ENCODE data around the gene CDH16.
"Not testable (repeated sequence)": the region's sequence is repeated elsewhere in the genome, so short reads cannot be mapped to it uniquely, and the experiment has no call there.

CDH16 gene

DNA sequence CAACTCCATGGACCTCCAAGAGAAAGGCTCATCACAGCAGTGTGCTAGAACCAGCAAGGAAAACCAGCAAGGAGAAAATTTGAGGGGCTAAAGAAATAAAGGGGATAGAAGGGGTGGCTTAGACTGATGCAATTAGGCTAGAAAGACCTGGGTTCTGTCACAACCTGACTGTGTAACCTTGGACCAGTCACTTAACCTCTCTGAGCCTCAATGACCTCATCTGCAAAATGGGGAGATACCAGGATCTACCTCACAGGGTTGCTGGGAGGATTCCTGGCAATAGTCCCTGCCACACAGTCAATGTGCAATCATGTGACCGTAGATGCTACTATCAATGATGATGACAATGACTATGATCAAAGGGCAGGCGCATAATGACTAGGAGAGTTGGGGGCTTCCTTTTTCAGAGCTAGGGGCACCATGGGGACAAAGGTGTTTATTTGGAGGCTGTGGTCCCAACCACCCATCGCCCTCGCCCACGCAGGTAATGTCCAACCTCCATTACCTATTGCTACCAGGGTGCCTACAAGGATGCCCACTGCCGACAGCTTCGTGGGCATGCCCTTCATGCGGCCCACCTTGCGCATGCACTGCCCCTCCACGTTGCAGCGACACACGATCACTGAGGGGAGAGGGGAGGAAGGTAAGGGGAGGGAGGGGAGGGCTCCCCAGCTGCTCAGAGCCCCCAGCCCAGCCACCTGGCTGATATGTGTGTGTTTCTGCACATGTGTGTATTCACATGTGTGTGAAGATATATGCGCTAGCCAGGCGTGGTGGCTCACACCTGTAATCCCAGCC lies 9.7 kb downstream of the CDH16 start:
- no peak for DNase-seq (ENCODE audit: low read depth in 2 of 2)

DNA sequence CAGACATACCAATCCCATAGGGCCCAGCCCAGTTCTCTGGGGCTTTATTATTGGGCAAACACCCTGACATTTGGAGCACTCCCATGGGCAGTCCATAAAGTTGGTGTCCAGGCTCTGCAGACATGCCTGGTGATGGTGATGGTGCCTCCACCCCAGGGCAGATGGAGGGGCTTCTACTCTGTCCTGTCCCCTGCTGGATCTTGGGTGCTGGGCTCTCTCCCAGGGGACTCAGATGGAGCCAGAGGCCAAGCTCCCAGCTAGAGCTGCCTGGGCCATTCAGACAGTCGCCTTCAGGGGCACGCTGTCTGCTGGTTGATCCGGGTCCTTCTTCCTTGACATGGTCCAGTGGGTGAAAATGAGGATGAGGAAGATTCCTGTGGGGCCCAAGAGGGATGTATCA lies 10.6 kb downstream of the CDH16 start:
- DNase-seq (ENCODE audit: low read depth in 2 of 2), result no peak

DNA sequence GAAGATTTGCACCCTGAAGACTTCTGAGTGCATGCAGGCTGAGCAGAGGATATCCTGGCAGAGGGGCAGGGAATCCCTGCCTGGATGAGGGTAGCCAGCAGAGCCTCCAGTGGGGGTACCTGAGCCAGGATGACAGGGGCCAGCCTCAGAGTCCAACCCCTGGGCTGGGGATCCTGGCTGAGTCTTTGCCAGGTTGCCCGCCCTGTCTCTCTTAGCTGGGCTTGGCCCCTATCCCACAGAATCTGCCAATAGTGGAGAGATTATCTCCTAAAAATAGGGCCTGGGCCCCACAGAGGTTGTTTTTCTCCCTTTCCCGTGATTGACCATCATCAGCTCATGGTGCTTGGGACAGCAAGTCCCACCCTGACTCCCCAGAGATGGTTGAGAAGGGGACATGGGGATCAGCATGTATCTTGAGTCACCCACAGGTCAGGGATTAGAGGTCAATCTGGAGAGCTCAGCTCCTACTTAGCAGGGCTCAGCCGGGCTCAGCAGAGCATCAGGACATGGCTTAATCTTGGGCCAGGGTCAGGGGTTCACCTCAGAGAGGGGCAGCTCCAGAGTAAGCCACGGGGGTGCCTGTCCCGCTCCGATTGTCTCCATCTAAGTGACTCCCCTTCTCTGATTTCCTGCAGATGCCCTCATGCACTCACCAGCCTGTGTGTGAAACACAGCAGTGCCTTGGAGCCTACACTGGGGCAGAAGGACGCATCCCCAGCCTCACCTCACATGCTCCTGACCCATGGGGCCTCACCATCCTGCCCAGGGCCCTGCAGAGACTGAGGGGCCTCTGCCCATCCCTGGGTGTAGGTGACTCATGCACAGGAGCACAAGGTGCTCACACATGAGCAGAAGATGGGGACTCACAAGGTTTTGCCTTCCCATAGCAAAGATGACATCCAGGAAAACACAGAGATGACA lies 11.5 kb downstream of the CDH16 start:
- DNase-seq (ENCODE audit: low read depth in 2 of 2), result no peak

DNA sequence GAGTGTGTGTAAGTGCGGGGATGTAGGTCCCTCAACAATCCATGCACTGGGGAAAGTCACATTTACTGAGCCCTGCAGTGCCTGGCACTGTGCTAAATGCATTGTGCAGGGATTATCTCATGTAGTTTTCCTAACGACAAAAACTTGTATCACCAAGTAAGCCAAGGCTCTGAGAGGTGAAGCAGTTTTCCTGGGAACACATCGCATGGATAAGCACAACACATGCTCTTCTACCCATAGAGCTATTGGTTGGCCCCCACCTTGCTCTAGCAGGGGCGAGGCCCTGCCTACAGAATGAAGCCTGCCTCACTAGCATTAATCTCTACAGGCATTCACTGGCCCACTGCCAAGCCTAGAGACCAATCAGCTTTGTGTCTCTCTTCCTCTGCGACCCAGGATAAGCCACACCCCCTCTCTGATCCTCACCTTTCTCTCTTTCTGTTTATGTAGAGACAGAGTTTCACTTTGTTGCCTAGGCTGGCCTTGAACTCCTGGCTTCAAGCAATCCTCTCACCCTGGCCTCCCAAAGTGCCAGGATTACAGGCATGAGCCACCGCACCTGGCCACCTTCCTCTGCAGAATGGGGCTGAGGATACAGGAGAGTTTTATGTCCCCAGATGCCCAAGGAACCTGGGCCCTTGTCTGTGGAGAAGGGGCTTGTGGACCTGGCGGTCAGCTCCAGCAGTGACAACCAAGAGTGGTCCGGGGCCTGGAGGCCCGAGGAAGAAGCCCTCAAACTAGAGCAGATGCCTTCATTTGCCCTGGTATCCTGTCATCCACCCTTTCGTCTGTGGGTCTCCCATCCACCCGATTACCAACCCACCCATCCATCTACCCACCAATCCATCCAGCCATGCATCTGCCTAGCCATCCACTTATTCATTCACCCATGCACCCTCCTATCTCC lies 12.8 kb downstream of the CDH16 start:
- peak in 1 of 2 donors; percentile 25 for DNase-seq (ENCODE audit: low read depth in 2 of 2)

DNA sequence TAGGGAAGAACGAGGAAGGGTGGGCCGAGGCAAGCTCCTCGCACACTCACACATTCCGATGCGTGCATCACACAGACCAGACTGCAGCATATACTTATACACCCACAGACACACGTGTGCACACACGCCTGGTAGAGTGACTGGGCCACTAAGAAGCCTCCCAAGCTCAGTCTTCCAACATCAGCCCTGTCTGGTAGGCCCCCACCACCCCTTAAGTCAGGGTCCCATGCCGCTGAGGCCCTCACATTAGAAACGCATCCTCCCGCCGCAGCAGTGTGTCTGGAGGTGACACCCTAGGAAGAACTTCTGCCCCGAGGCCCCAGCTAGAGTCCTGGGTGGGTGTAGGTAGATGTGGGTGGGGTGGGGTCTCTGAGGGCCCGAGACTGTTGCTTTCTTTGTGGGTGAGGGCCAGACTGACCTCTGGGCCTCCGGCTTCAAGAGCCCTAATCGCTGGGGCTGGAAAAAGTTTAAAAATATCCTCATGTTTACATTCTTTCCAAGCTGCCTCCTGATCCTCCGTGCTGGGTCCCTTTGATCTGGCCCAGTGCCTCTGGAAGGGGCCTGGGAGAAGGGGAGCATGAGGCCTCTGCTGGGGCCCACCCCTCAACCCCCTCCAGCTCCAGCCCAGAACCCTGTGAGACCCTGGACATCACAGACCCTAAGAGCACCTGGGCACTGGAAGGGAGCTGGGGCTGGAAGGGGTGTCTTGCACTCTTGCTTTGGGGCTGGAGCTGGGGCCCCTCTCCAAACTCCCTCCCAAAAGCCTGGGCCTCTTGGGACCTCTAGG lies 13.6 kb downstream of the CDH16 start:
- DNase-seq (ENCODE audit: low read depth in 2 of 2), result no peak

DNA sequence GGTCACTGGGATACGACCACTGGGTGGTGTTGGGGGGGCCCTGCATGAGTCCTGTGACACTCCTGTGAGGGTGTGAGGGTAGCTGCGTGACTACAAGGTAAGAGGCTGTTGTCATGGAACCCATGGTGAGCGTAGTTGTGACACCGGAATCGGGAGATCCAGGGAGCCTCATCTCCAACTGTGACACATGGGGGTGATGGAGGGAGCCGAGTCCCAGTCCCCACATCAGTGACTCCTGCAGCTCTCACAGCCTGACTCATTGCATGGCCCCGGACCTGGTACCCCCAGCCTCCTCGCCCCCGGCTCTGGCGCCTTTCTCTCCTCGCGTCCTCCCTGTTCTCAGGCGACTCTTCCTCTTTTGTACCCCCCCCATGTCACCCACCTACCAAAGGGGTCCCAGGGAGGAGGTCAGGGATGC lies 14.2 kb downstream of the CDH16 start:
- no peak for DNase-seq (ENCODE audit: low read depth in 2 of 2)

DNA sequence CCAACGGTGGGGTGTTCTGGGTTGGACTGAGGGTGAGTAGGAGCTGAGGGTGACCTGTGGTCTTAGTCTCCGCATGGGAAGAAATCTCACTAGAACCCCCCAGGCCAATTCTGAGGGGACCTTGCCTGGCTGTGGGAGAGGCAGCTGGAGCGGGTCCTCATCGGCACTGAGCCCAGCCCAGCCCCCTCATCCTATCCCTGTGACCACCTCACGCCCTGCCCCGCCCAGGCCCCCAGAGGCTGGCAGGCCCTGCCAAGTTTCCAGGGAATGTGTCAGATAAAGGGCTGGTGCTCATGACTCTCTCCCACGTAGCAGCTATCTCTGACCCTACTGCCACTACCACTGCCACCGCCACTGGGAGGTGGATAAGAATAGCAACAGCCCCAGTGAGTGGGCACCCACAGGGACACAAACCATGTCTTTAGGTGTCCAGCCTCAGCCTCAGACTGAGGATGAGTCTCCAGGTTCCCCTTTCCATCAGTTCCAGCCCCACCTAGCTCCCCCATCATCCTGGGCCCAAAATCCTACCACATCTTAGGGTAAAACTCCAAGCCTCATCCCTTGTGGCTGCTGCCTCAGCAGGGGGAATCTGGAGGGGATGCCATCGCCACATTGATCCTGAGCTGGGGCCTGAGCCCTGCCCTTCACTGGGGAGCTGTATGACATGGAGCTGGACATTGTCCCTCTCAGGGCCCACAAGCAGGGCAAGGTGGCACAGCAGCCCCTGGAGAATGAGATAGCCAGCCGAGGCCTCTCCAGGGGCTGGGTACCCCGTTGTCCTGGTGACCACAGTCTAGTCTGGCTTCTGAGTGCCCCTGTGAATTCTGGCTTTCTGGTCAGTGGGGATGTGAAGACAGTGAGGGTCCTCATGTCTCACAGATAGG lies 14.9 kb downstream of the CDH16 start:
- no peak for DNase-seq (ENCODE audit: low read depth in 2 of 2)

DNA sequence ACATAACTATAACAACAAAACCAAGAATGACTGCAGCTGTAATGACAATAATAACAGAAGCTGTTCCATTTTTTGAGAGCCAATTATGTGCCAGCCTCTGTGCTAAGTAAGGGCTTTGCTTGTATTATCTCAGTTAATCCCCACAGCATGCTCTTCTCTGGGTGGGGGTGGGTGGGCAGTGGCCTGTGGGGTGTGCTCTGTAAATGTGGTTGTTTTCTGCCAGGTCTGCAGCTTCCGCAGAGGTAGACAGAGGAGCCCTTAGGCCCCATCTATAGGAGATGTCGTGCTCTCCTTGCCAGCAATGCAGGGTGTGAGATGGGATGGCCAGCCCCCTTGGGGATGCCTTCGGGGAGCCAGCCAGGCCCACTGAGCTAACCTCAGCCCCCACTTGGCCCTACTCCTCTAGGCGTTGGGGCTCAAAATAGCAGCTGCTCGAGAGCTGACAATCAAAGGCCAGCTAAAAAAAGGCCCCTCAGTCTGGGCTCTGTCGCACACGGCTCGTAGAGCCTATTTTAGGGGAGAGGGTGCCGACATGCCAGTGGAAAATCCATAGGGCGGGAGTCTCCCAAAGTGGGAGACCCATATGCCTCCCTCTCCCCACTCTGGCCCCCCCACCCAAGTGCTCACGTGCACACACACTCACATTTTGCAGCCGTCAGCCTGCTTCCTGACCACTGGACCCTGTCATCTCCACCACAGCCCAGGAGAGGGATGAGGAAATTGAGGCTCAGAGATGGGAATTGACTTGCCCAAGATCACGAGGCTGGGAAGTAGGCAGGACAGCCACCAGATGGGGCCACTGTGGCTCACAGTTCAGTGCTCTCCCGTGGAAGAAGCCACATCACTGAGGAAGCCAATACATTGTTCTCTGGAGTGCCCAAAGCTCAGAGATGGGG lies 15.8 kb downstream of the CDH16 start:
- no peak for DNase-seq (ENCODE audit: low read depth in 2 of 2)

DNA sequence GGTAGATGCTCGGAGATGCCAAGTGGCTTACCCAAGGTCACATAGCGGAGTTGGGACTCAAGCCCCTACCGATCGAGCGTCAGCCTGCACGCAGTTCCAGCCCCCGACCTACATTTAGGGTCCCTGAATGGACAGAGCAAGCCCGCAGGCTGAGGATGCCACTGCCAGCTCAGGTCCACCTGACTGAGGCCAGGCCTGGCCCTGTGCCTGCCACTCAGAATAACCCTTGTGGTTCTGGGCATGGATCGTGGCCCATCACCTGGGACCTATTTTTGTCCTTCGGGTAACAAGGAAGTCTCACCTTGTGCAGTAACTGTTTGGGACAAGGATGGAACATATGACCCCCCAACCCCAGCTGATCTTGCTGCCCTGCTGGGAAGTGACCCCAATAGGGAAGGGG lies 17.1 kb downstream of the CDH16 start:
- no peak for DNase-seq (ENCODE audit: low read depth in 2 of 2)

DNA sequence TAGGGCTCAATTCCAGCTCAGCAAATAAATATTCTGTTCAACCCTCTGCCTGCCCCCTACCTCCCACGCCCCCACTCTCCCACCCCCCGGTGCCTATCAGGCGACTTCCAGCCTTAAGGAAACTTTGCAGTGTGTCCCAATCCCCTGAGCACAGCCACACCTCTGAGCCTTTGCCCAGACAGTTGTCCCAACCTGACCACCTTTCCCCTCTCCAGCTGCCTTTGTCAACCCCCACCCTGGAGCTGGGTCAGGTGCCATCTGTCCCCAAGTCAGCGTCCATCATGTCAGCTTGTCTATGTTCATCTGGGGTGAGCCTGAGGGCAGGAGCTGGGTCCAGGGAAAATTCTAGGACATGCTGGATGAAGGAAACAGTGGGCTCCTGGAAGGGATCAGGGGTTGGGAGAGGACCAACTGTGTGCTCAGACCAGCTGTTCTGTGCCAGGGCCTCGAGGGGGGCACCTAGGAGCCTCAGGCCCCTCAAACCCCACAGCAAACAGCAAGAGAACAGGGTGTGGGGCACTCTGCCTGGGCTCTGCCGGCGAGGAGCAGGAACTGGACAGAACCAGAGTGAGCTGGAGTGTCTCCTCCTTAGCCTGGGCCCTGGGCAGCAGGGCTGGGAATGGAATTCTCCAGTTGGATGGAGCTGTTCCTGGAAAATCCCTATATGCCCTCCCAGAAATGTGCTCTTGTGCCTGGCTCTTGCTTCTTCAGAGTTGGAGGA lies 17.8 kb downstream of the CDH16 start:
- no peak for DNase-seq (ENCODE audit: low read depth in 2 of 2)

DNA sequence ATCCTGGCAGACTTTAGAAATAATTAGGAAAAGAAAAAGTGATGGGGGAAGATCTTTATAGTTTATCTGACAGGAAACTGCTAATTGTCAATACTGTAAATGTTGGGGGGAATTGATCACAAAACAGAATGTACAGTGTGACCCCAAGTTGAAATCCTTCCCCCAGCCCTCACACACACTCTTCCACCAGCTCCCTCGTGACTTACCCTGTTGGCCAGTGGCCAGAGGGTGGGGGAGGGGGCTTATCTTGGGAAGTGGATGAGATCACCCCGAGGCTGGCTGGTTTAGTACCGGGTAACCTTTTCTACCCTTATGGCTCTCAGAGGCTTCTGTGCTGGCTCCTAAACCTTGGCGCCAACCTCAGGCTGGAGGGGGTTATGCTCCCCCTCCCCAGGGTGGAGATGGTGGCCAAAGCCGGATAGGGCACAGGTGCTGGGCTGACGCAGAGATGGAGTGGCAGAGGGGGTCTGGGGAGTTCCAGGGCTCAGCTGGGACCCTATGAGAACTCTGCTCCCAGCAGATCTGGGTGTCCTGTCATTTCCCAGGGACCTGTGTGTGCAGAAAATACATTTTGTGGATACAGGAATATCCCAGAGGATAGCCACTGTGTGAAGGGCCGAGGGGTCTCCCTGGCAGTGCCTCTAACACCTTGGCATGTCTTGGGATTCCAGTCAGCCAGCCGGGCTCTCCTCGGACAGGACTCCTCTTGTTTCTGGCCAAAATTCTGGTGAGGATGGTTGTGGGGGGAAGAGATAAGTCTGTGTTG lies 18.6 kb downstream of the CDH16 start:
- DNase-seq (ENCODE audit: low read depth in 2 of 2), result no peak

DNA sequence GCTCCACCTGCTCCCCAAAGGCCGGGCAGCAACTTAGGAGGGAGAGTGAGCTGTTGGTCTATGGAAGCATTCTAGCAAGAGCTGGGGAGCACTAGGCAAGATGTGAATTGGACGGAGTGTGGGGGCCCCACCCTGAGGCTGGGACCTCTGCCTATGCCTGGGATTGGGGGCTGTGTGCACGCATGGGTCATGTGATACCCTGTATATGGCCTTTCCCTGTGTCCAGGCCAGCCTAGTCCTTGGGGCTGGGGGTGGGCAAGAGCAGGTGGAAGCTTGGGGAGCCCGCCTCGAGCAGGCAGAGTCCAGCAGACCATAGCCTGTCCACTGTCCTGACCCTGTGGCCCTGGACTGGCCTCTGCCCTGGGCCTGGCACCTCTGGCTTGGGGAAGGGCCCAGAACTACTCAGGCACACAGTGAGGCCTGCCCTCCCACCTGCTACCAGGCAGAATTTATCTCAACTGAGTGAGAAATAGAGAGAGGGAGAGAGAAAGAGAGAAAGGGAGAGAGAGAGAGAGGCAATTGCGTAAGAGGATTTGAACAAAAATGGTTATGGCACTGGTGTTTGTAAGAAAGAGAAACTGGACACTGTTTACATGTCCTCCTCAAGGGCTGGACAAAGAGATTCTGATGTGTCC lies 19.3 kb downstream of the CDH16 start:
- no peak for DNase-seq (ENCODE audit: low read depth in 2 of 2)

DNA sequence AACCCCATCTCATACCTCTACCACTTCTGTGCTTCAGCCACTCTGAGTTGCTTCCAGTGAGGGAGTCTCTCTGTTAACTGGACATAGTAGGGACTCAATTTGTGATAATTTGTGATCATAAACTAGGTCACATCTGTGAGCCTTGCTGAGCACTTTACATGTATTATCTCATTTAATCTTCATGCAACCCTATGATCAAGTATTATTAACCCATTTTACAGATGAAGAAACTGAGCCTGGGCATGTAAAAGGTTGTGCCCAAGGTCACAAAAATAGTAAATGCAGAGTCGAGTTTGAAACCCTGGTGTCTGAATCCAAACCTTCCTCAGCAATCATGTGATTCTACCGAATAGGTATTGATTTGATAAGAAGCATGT lies 19.8 kb downstream of the CDH16 start:
- no peak for DNase-seq (ENCODE audit: low read depth in 2 of 2)

DNA sequence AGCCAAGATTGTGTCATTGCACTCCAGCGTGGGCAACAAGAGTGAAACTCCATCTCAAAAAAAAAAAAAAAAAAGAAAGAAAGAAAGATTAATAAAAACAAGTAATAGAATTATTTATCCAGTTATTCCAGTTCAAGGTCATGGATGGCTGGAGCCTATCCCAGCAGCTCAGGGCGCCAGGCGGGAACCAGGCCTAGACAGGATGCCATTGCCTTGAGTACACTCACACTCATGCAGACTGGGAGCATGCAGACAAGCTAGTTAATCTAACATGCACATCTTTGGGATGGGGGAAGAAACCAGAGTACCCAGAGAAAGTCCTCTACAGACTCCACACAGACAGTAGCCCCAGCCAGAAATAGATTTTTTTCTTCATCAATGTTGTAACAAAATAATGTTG lies 20.5 kb downstream of the CDH16 start:
- no peak for DNase-seq (ENCODE audit: low read depth in 2 of 2)

DNA sequence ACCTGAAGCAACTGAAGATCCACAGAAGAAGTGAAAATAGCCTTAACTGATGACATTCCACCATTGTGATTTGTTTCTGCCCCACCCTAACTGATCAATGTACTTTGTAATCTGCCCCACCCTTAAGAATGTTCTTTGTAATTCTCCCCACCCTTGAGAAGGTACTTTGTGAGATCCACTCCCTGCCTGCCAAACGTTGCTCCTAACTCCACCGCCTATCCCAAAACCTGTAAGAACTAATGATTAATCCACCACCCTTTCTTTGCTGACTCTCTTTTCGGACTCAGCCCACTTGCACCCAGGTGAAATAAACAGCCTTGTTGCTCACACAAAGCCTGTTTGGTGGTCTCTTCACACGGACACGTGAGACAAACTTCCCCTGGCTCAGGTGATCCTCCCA lies 22.0 kb downstream of the CDH16 start:
- not testable (repeated sequence) for DNase-seq (ENCODE audit: low read depth in 2 of 2)

DNA sequence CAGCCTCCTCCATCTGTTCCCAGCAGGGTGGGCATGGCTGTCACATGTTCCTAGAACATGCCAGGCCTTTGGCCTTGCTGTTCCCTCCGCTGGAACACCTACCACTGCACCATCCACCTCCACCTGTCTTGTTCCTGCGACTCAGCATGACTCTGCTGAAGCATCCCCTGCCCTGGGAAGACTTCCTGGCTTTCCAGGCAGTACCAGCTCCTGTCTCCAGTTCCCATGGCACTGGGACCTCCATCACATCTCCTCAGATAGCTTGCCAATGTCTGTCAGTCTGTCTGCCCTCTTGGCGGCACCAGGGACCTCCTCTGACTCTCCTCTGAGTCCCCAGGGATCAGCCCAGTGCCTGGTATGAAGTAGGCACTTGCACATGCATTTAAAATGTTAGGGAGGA lies 22.7 kb downstream of the CDH16 start:
- DNase-seq (ENCODE audit: low read depth in 2 of 2), result no peak

DNA sequence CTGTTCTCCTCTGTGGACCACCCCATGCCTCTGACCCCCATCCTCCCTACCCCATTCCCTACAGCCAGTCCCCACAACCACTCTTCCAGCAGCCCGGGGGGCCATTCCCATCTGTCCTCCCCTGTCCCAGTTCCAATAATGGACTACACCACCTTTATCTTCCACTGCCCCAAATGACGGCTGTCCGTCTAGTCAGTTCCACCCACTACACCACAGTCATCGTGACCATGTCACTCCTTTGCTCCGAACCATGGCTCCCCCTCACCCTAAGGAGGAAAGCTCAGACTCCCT lies 23.1 kb downstream of the CDH16 start:
- no peak for DNase-seq (ENCODE audit: low read depth in 2 of 2)
